ENCODE measurements around the gene MACROD2. TPM values are rescaled to one million over a fixed set of nuclear protein-coding genes. Genes with fewer than 3 reads are reported as not detected.

The MACROD2 gene
- polyA plus RNA-seq, 5 donors, result 5.3 to 8.3 (median 8.1) TPM

DNA sequence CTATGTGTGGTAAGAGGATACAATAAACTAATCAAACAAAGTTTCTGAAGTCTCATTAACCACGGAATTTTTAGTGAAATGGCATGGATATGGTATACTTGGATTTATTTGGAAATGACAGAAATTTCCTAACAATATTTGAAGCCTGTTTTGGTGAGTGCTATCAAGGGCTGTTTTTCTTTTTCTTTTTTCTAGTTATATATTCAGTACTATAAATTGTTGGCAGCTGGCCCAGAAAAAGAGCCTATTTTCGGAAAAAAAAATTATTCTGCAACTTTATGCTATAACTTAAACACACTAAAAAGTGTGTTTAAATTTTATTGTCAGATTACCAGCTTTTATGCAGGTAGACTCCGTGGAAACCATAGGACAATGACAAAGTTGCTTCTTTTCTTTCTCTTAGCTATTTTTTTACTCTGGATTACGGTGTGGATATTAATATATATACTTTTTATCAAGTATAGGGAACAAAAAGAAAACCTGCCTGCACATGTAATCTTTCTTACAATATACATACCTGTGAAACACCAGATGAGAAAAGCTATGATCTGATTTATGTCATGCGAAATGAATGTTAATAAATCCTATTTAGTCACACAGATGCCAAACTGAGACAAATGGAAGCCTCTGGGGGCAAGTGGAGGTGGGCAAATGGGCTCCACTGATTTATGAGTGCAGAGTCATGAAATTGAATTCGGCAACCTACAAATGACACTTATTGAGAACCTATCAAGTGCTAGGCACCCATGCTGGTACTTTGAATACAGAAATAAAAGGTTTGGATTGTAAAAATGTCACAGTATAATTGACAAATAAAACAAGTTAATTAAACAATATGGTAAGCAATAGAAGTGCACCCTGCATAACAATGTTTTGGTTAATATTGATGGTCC lies 1261.6 kb downstream of the MACROD2 start:
- DNase-seq, result peak in 1 of 2 donors; percentile 6

DNA sequence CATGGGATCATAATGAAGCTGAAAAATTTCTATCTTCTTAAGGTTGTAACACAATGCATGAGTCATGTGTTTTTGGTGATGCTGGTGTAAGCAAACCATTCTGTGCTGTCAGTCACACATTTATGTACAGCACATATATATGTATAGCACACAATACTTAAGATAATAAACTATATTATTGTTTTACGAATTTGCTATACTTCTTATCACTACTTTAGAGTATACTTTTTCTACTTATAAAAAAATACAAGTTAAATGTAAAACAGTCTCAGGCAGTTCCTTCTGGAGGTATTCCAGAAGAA lies 1262.2 kb downstream of the MACROD2 start:
- DNase-seq, result no peak

DNA sequence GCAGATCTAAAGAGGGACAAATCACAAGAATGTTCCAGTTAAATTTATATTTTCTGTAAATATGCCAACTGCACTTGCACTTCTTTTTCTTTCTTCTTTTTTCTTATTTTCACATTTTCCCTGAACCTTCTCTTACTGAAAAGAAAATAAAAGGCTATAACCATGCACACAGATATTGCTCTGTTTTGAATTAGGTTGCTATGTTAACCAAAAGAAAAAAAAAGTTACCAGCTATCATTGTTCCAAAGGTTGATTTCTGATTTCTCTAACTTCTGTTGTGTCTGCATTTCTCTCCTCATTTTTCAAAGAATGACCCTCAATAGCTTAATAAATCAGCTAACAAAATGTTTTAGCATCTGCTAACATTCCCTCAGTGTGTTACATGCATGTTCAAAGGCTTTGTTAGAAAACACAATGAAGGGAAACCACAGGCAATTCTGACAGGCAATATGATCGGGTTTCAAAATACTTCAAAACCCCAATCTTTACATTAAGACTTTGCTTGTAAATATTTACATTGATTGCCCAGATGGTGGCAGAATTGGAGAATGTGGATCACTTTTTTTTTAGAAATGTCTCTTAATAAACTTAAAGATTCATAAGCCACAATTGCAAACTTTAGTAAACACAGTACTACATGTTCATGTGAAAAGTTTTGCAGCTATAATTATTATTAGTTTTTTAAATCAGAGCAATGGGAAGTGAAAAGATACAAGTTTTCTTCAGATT lies 1270.4 kb downstream of the MACROD2 start:
- DNase-seq, result no peak

DNA sequence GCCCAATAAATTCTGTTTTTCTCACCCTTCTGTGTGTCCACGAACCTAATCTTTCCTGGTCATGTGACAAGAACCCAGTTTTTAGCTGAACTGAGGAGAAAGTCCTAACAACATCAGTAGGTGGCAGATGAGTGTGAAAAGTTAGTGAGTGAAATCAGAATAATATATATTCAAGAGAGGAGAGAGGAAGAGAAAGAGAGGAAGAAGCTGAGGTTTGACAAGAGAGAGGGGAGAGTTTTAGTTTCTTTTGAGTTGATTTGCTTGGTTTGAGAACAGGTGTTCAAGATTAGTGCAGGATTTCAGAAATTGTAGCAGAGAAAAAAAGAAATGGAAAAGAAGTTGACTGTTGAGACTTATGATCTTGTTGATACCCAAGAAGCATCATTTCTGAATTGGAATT lies 1272.6 kb downstream of the MACROD2 start:
- DNase-seq, result no peak

DNA sequence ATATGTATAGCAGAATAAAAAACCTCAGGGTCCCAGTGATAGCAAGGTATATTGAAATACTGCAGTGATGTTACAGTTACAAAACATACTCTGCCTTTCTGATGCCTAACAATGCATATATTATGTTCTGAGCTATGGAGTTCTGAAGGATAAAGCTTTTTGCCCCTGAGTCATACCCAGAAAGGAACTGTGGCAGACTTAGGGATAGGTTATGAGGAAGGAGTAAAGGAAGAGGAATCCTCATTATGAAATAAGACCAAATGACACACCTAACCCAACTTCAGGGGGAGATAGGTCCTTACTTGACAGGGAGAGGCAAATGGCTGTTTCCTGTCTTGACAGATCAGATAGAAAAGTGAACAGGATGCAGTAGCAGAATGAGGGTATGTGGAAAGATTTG lies 1282.7 kb downstream of the MACROD2 start:
- no peak for DNase-seq

DNA sequence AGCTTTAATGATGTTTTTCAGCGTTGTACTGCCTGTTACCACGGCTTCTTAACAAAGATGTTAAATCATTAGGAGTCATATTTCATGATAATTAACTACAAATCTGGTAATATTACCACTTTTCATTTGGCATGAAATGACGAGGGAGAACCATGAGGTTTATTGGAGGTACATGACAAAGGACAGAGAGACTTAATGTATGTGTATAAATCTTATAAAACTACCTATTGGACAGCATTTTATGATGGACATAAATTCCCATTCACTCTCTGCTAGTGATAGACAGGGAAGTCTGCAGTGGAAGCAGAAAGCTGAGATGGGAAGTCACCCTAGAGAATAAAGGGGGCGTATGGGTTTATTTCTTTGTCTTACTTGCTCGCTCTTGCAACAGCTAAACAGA lies 1292.0 kb downstream of the MACROD2 start:
- no peak for DNase-seq

DNA sequence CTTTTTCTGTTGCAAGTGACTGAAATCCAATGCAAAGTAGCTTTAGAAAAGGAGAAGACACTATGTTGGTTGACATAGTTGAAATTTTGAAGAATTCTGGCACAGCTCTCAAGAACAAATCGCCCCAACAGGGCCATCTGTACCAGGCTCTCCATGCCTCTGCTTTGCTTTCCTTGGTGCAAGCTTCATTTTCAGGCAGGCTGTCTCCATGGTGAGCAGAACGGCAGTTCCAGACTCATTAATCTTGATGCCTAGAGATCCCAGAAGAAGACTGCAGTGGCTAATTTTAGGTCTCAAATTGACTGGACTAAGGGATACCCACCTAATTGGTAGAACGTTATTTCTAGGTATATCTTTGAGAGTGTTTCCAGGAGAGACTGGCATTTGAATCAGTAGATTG lies 1292.8 kb downstream of the MACROD2 start:
- no peak for DNase-seq

DNA sequence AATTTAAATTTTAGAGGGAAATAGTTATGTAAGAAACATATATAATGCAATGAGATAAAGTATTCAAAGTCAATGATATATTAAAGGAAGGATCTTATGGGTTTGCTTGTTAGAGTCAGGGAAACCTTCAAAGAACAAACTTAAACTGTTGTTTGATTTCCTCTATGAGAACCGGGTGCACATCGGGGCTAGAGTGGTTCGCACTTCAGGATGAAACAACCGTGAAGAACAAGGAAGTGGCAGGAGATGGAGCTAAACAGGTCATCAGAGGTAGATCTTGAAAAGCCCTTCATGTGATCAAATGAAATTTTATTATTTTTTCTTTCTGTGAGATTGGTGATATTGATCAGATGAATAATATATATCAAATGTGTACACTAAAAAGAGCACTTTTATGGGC lies 1294.0 kb downstream of the MACROD2 start:
- no peak for DNase-seq

DNA sequence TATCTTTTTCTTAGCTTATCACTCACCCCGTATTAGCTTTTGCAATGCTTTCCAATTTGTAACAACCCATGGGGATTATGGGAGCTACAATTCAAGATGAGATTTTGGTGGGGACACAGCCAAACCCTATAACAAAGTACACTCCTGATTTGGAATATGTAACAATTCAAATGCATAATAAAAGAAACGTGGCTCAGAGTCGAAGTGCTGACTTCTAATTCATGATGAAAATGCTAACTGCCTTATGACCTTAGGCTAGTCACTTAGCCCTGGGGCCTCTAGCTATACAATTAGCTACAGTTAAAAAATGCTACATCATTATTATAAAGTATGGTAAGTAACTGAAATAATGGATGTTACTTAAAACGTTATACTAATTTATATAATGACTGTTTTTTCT lies 1297.1 kb downstream of the MACROD2 start:
- DNase-seq, result no peak

DNA sequence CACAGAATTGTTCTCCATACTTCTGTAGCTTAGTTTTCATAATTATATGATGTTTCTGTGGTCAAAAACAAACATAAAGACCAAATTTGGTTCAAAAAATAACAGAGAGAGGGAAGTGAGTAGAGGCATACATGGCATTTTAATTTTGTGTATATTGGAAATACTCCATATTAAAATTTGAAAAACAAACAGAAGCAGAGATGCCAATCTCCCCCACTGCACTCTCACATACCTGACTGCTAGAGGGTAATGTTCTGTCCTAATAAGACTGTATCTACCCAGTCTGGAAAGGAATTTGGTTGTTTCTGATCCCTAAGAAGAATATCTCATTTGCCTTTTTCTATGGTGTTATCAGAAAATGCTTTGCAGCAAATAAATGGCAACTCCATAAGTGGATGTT lies 1301.1 kb downstream of the MACROD2 start:
- no peak for DNase-seq

DNA sequence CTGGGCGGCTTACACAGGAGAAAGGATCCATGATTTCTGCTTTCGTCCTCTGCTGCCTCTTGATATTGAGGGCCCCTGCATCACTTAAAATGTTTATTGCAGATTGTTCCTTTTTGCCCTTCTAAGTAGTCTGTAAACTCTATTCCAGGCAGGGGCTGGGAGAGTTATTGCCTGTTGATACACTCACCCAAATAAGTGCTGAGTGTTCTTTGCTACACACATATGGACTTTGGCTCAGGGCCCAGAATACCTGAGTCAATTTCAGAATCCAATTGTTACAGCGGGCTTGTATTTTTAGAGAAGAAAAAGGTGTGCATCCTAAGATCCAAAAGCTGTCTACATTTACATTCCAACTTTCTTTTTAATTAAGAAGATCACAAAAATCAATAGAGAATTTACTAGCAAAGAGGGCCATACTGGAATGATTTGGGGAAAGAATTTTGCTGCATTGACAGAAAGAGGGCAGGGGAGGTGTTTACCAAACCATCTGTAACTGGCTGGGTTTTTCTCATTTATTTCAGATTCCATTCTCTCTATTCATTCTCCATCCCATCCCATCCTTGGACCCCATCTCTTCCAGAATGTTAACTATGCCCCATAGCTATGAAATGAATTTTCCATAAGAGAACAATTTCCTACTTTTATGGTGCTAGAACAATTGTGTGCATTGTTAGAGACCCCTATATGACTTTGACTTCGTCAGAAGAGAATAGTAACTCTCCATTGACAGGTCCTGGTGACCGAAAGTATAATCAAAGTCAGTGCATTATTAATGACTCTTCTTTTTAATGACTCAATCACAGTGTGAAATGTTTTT lies 1302.0 kb downstream of the MACROD2 start:
- peak; percentile 4 for DNase-seq

DNA sequence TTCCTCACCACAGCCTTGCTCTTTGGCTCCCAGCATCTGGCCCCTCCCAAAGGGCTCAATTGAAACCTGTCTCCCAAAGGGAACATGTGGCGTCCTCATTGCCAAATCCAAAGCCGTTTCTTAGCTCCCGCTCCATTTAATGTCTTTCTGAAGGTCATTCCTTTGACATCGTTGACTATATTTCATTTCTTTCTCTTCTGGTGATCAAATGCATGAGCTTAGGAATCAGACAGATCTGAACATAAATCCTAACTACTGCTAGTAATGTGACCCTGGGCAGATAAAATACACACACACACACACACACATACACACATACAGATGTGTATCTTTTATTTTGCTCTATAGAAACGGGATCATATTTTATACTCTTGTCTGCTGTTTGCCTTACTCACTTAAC lies 1306.8 kb downstream of the MACROD2 start:
- no peak for DNase-seq

DNA sequence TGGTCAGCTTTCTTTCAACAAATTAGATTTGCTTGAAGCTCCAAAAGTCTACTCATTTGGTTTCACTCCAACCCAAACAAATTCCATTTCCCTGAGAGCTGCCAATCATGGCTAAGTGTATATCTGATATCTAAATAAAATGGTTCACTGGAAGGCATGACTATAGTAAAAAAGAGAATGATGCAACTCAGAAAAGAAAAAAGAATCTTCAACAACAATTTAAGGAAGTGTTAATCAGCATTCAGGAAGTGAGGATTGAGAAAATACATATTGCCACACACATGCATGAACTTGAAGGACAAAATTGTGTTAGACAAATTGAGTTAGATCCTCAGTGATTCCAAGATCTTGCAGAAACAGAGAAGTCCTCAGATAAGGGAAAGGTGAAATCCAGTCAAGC lies 1315.0 kb downstream of the MACROD2 start:
- DNase-seq, result no peak

DNA sequence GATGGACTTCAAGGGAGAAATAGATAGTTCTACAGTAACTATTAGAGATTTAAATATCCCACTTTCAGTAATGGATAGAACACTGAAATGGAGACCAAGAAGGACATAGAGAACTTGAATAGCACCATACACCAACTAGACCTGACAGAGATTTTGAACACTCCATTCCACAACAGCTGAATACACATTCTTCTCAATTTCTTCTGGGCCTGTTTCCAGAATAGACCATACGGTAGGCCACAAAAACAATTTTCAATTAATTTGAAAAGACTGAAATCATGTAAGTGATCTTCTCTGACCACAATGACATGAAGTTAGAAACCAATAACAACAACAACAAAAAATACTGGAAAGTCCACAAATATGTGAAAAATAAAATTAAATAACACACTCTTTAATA lies 1321.2 kb downstream of the MACROD2 start:
- no peak for DNase-seq

DNA sequence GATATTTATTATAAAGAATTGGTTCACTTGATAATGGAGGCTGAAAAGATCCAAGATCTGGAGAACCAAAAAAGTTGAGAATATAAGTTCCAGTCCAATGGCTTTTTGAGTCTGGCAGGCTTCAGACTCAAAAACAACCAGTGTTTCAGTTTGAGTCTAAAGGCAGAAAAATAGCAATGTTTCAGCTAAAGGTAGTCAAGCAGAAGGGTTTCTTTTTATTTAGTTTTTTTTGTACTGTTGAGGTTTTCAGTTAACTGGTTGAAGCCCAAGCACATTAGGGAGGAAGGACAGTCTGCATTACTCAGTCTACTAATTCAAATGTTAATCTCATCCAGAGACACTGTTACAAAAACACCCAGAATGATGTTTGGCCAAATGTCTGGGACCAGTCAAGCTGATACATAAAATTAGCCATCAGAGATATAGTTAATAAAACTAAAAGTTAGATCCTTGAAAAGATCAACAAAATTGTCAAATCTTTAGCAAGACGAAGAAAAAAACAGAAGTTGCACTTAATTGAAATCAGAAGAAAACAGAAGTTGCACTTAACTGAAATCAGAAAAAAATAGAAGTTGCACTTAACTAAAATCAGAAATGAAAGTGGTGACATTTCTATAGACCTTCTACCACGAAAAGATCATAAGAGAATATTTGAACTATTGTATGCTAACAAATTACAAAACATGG lies 1322.4 kb downstream of the MACROD2 start:
- no peak for DNase-seq

DNA sequence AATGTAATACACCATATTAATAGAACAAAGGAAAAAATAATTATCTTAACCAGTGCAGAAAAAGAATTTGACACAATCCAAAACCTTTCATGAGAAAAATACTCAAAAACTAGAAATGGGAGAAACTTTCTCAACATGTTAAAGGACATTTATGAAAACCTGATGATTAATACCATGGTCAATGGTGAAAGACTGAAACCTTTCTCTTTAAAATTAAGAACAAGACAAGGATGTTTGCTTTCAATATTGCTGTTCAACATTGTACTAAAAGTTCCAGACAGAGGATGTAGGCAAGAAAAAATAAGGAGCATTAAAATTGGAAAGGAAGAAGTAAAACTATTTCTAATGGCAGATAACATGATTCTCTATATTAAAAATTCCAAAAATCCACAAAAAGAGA lies 1323.4 kb downstream of the MACROD2 start:
- no peak for DNase-seq

DNA sequence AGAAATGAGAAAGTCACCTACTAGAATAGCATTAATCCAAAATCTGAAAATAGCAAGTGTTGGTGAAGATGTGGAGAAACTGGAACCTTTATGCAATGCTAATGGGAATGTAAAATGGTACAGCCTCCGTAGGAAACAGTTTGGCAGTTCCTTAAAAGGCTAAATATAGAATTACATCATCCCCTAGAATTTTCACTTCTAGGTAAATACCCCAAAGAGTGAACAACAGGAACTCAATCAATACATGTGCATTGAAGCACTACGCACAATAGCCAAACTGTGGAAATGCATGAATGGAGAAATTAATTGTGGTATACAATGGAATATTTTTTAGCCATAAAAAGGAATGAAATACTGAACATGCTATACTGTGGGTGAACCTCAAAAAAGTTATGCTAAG lies 1324.1 kb downstream of the MACROD2 start:
- DNase-seq, result no peak

DNA sequence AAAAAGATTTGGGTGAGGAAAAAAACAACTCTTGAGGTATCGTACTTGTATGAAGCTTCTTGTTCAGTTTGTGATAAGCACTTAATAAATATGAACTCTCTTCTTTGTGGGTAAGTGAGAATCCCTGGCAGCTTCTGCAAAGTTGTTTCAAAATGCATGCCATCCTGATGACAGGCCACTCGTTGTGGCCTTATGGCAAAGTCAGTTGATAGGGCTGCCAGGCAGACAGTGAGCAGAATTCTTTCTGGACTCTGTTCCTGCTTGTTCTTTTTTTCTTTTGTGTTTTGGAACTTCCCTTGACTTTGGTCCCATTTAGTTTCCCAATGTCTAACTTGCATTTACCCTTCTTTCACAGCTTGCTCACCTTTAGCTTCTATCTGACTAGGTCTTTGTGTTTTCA lies 1325.6 kb downstream of the MACROD2 start:
- no peak for DNase-seq

DNA sequence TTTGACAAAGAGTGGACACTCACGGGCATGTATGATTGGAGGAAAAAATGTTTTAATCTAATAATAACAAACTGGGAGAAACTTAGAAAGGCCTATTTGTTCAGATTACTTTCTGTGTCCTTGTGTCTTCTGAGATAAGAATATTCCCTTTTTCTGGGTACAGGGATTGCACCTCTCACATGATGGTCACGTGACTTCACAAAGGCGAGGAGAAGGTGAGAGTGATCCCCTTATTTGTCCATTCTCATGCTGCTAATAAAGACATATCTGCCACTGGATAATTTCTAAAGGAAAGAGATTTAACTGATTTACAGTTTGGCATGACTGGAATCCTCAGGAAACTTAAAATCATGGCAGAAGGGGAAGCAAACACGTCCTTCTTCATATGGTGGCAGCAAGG lies 1331.8 kb downstream of the MACROD2 start:
- DNase-seq, result no peak

DNA sequence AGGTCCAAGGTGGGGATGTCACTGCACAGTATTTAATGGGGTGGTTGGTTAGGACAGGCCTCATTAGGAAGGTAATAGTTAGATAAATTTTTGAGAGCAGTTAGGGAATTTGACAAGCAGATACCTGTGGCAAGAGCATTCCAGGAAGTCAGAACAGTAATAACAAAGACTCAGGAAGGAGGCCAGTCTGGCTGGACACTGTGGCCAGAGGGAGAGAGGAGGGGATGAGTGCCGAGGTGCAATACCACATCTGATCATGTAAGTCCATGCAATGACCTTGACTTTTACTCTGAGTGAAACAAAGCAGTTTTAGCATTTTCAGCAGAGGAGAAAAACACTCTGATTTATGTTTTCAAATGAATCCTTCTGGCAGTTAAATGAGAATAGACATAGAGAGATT lies 1332.8 kb downstream of the MACROD2 start:
- DNase-seq, result no peak

DNA sequence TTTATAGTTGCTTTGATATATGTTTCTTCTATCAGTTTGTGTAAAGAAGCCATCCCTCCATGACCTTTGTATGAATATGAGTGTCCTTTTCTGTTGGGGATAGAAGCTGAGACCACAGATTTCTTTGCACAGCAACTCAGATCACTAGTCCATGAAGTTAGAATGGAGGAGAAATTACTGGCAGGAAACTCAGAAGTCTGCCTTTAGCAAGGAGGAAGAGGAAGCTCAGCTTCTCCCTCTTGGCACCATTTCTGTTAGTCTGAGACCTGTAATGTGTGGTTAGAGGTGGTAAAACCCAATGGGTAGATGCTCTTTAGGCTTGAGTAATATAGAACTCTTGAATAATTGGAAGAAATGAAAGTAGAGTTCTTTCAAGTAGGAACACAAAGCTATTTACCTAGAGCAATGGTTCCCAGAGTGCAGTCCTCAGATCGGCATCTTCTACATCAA lies 1337.4 kb downstream of the MACROD2 start:
- DNase-seq, result no peak

DNA sequence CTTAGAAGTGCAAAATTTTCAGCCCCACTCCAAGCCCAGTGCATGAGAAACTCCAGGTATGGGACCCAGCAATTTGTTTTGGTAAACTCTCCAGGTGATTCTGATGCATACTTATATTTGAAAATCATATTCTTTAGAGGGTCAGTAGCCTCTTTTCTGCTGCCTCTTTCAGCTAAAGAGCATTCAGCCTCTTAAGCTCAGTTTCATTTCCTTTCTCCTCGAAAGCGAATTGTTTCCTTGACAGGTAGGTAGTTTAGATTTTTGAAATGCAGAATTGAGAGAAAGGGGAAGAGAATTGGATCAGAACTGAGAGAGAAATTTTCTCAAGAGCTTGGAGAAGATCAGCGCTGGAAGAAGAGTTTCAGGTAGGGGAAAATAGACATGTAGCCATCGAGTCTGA lies 1337.9 kb downstream of the MACROD2 start:
- DNase-seq, result no peak
